HepG2 (cell line): Measurements from ENCODE around the gene RPL34. TPM values are rescaled to one million over a fixed set of nuclear protein-coding genes. Genes with fewer than 3 reads are reported as not detected.

Experiments used
- ATM ChIP-seq: fragments of 450-650 bp; IDR thresholded peaks from 2 replicates; pipeline ENCODE4 v1.7.1; 2017; ENCODE audit warnings: mild to moderate bottlenecking, borderline replicate concordance
- BRD4 ChIP-seq: sonication (generic); formaldehyde crosslinking; IDR thresholded peaks from 2 replicates; pipeline ENCODE4 v1.4.0; 2020; ENCODE audit warnings: missing genetic modification reagents
- ERF ChIP-seq: IDR thresholded peaks from 2 replicates; pipeline ENCODE4 v1.6.1; 2018; ENCODE audit warnings: missing biosample characterization, missing genetic modification reagents
- GABPA ChIP-seq, 2 experiments: IDR thresholded peaks; 2 replicates each; pipeline ENCODE4 v1.6.1; 2011 to 2016; ENCODE audit warnings: low read depth in 2 of 2, low read length in 1 of 2, missing biosample characterization in 1 of 2, missing genetic modification characterization in 1 of 2
- MIER2 ChIP-seq: IDR thresholded peaks from 2 replicates; pipeline ENCODE4 v1.6.1; 2016; ENCODE audit warnings: missing biosample characterization, missing genetic modification reagents
- NCOA2 ChIP-seq: sonication (generic); formaldehyde crosslinking; IDR thresholded peaks from 2 replicates; pipeline ENCODE4 v1.8.0; 2022; ENCODE audit warnings: inconsistent platforms
- NFKB2 ChIP-seq: sonication (generic); formaldehyde crosslinking; IDR thresholded peaks from 2 replicates; pipeline ENCODE4 v1.4.0; 2020; ENCODE audit warnings: missing genetic modification reagents, borderline replicate concordance
- POLR2AphosphoS5 ChIP-seq: IDR thresholded peaks from 2 replicates; pipeline ENCODE4 v1.6.1; 2012; ENCODE audit warnings: low read depth, low read length
- SKI ChIP-seq: fragments of 450-650 bp; IDR thresholded peaks from one replicate; pipeline ENCODE4 v1.6.1; 2018; ENCODE audit warnings: mild to moderate bottlenecking; ENCODE audit not compliant: partially characterized antibody
- YY1 ChIP-seq: IDR thresholded peaks from 2 replicates; pipeline ENCODE4 v1.6.1; 2011; ENCODE audit warnings: low read length, low read depth, moderate library complexity, mild to moderate bottlenecking; ENCODE audit not compliant: insufficient read depth, insufficient replicate concordance
- ZFYVE20 ChIP-seq: sonication (generic); formaldehyde crosslinking; IDR thresholded peaks from 2 replicates; pipeline ENCODE4 v1.8.0; 2023; ENCODE audit warnings: low read depth, mild to moderate bottlenecking, moderate library complexity, missing genetic modification reagents, borderline replicate concordance
- ZNF101 ChIP-seq: sonication (generic); formaldehyde crosslinking; IDR thresholded peaks from 2 replicates; pipeline ENCODE4 v1.4.0; 2020; ENCODE audit warnings: mild to moderate bottlenecking, low read depth, missing genetic modification reagents, borderline replicate concordance
- ZNF33A ChIP-seq: sonication (generic); formaldehyde crosslinking; IDR thresholded peaks from 2 replicates; pipeline ENCODE4 v1.5.1; 2020; ENCODE audit warnings: missing genetic modification reagents, mild to moderate bottlenecking, moderate library complexity, borderline replicate concordance
- ZNF34 ChIP-seq: sonication (generic); formaldehyde crosslinking; IDR thresholded peaks from 2 replicates; pipeline ENCODE4 v1.4.0; 2020; ENCODE audit warnings: mild to moderate bottlenecking, missing genetic modification reagents, borderline replicate concordance
- ZNF615 ChIP-seq: sonication (generic); formaldehyde crosslinking; IDR thresholded peaks from 2 replicates; pipeline ENCODE4 v1.5.0; 2020; ENCODE audit warnings: mild to moderate bottlenecking, missing genetic modification reagents, borderline replicate concordance
- polyA plus RNA-seq, 8 experiments: library from polyadenylated mRNA; depleted of rRNA in 3 of 8; stranded (reverse) in 7 of 8; unstranded in 1 of 8; fragments of >200 nt; fragmentation: Illumina TruSeq in 4 of 8; extraction: Trizol in 4 of 8; gene quantifications; 2 replicates each; pipeline versions ENCODE4 v1.2.1 to v1.2.3, GENCODE V29; 2011 to 2016; ENCODE audit warnings: low read depth in 4 of 8, missing spikeins in 1 of 8, mixed read lengths in 1 of 8; ENCODE audit not compliant: insufficient read depth in 1 of 8
- total RNA-seq, 5 experiments: library from RNA; depleted of rRNA; stranded (reverse); fragments of >200 nt; fragmentation: Illumina TruSeq; extraction: Trizol; gene quantifications; 2 replicates each; pipeline ENCODE4 v1.2.3, GENCODE V29; 2016; ENCODE audit warnings: low read depth in 1 of 5
- TF ChIP-seq, protein P1 (sequence below): sonication (generic); formaldehyde crosslinking; IDR thresholded peaks from 2 replicates; pipeline ENCODE4 v1.4.0; 2020; ENCODE audit warnings: missing genetic modification reagents
- TF ChIP-seq, protein P2 (sequence below): sonication (generic); formaldehyde crosslinking; IDR thresholded peaks from 2 replicates; pipeline ENCODE4 v1.4.0; 2020; ENCODE audit warnings: missing genetic modification reagents, borderline replicate concordance
- TF ChIP-seq, protein P3 (sequence below): sonication (generic); formaldehyde crosslinking; IDR thresholded peaks from 2 replicates; pipeline ENCODE4 v1.5.1; 2020; ENCODE audit warnings: missing genetic modification reagents, mild to moderate bottlenecking, borderline replicate concordance
- TF ChIP-seq, protein P4 (sequence below): conservative IDR thresholded peaks from 2 replicates; pipeline ENCODE4 v1.6.1; 2018; ENCODE audit warnings: missing genetic modification reagents

RPL34 gene
- total and polyA plus RNA-seq, 2 of the 13 experiments (the other 11 are each of a cell fraction or from before 2014, with no cell fraction given): 2,235 to 3,985 TPM

DNA sequence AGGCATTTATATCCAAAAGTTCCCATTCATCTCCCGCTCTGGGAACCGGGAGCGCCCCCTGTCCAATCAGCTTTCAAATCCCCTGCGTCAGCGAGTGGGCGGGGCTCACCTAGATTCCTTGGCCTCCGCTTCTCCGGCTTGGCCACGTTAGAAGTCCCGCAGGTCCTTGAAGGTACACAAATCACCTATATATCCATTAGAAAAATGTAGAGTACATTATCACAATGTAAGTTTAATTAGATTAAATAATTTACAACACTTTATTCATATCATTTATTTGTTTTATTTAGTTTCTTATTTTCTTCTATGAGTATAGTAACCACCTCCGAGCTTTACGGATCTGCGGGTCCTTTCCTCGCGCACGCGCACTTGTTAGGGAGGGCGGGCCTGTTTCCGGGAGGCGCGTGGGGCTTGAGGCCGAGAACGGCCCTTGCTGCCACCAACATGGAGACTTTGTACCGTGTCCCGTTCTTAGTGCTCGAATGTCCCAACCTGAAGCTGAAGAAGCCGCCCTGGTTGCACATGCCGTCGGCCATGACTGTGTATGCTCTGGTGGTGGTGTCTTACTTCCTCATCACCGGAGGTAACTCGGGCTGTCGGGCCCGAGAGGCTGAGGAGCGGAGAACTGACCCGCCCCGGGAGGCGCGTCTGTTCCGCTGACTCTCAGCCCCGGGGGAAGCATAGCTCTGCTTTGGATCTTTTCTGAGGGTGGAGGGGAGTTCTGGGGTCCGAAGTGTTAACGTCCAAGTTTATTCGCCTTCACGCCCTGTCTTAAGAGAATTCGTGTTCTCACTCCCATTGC lies 30.0 kb downstream of the RPL34 start, which contains the start of gene OSTC (continued):
- no peak for TF ChIP-seq ZNF34 (CRISPR knock-in tag)
- TF ChIP-seq, protein P1, sequence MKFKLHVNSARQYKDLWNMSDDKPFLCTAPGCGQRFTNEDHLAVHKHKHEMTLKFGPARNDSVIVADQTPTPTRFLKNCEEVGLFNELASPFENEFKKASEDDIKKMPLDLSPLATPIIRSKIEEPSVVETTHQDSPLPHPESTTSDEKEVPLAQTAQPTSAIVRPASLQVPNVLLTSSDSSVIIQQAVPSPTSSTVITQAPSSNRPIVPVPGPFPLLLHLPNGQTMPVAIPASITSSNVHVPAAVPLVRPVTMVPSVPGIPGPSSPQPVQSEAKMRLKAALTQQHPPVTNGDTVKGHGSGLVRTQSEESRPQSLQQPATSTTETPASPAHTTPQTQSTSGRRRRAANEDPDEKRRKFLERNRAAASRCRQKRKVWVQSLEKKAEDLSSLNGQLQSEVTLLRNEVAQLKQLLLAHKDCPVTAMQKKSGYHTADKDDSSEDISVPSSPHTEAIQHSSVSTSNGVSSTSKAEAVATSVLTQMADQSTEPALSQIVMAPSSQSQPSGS (CRISPR knock-in tag): no peak
- TF ChIP-seq, protein P2, sequence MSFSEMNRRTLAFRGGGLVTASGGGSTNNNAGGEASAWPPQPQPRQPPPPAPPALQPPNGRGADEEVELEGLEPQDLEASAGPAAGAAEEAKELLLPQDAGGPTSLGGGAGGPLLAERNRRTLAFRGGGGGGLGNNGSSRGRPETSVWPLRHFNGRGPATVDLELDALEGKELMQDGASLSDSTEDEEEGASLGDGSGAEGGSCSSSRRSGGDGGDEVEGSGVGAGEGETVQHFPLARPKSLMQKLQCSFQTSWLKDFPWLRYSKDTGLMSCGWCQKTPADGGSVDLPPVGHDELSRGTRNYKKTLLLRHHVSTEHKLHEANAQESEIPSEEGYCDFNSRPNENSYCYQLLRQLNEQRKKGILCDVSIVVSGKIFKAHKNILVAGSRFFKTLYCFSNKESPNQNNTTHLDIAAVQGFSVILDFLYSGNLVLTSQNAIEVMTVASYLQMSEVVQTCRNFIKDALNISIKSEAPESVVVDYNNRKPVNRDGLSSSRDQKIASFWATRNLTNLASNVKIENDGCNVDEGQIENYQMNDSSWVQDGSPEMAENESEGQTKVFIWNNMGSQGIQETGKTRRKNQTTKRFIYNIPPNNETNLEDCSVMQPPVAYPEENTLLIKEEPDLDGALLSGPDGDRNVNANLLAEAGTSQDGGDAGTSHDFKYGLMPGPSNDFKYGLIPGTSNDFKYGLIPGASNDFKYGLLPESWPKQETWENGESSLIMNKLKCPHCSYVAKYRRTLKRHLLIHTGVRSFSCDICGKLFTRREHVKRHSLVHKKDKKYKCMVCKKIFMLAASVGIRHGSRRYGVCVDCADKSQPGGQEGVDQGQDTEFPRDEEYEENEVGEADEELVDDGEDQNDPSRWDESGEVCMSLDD (CRISPR knock-in tag): no peak
- TF ChIP-seq GABPA (IDR thresholded peaks at IDR 0.05; ENCODE audit: low read depth, low read length): peak; percentile 31; the same call in 1 of the 2 replicates
- TF ChIP-seq GABPA (CRISPR knock-in tag; IDR thresholded peaks at IDR 0.05; ENCODE audit: low read depth): peak; percentile 84
- peak; percentile 78 for TF ChIP-seq YY1
- TF ChIP-seq BRD4 (CRISPR knock-in tag): peak; percentile 78
- TF ChIP-seq, protein P3, sequence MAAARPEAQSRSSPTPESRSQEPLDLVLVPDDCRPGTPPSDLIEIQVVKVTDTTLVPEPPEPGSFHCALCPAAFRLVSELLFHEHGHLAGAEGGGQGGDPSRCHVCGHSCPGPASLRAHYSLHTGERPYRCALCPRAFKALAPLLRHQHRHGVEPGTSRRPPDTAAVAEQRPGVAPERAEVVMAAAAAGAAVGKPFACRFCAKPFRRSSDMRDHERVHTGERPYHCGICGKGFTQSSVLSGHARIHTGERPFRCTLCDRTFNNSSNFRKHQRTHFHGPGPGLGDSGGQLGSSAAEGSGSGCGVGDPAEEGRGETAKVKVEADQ (CRISPR knock-in tag): peak; percentile 73; the same call in 1 of the 2 replicates
- no peak for TF ChIP-seq ZNF101 (CRISPR knock-in tag)
- peak; percentile 86 for TF ChIP-seq POLR2AphosphoS5
- TF ChIP-seq, protein P4, sequence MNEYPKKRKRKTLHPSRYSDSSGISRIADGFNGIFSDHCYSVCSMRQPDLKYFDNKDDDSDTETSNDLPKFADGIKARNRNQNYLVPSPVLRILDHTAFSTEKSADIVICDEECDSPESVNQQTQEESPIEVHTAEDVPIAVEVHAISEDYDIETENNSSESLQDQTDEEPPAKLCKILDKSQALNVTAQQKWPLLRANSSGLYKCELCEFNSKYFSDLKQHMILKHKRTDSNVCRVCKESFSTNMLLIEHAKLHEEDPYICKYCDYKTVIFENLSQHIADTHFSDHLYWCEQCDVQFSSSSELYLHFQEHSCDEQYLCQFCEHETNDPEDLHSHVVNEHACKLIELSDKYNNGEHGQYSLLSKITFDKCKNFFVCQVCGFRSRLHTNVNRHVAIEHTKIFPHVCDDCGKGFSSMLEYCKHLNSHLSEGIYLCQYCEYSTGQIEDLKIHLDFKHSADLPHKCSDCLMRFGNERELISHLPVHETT (CRISPR knock-in tag): no peak
- TF ChIP-seq ERF (CRISPR knock-in tag): 0 out of 2 replicates have a peak, but pooled peaks have one; percentile 35
- no peak for TF ChIP-seq ZNF33A
- TF ChIP-seq ZNF615 (CRISPR knock-in tag): 0 out of 2 replicates have a peak, but pooled peaks have one; percentile 63
- TF ChIP-seq ZFYVE20: no peak
- no peak for TF ChIP-seq SKI
- no peak for TF ChIP-seq MIER2
- TF ChIP-seq ATM: no peak
- 0 out of 2 replicates have a peak, but pooled peaks have one; percentile 45 for TF ChIP-seq NCOA2 (CRISPR knock-in tag)
- peak; percentile 80; the same call in 1 of the 2 replicates for TF ChIP-seq NFKB2
